ENCODE measurements around the gene FAM156B. TPM values are rescaled to one million over a fixed set of nuclear protein-coding genes. Genes with fewer than 3 reads are reported as not detected.
"Not testable (repeated sequence)": the region's sequence is repeated elsewhere in the genome, so short reads cannot be mapped to it uniquely, and the experiment has no call there.

The FAM156B gene, protein sequence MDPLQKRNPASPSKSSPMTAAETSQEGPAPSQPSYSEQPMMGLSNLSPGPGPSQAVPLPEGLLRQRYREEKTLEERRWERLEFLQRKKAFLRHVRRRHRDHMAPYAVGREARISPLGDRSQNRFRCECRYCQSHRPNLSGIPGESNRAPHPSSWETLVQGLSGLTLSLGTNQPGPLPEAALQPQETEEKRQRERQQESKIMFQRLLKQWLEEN
- total RNA-seq: 10 to 100 TPM; 12.1 to 12.6 TPM
- long read RNA-seq, transcript FAM156B-201 (3 exons, 2,537 nt): major isoform, 6 of 25 reads
- long read RNA-seq, partial matches to known transcripts: 1 of 25 reads
- long read RNA-seq, other reads (novel, unspliced or antisense): 8 of 25 reads

DNA sequence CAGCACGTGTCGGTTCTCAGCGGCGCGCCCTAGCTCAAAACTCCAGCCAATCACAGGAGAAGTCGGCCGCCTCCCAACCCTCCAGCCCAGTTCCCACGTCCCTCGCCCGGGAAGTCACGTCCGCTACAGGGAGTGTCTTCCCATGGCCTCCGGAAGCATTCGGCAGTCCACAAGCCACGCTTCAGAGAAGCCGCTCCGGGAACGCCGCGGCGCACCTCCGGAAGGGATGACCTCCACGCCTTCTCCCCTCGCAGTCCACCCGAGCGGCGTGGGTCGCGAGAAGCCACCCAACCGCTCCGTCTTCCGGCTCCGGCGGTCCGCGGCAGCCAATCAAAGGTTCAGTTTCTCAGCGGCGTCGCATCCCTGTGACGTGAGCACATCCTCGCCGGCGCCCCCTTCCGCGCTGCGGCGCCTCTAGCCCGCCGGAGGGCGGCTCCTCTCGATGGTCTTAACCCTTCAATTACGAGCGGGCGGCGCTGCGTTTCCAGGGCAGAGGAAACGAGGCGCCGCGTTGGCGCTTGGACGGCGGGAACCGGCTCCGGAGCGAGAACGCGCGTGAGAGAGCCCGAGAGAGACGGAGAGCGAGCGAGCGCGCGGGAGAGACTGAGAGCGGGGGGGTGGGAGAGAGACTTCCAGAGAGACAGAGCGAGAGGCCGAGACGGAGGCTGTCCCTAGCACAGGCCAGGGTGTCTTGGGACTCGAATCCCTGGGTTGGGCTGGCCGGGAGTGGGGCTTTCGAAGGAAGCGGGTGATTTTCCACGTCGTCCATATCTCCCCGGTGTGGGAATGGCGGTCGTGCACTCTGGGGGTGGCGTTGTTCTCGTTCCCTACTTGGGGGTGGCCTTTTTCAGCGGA is at the start of gene FAM156B:
Gene FAM156B, plus strand, starts transcription at position 476 of the 855 bp plus-strand sequence. CDS start 9,896 bp downstream, outside the sequence.
- intact Hi-C loops (cut with DNase I); DNase-seq: not testable (repeated sequence)
- peak; percentile 90 to 93 for ATAC-seq

DNA sequence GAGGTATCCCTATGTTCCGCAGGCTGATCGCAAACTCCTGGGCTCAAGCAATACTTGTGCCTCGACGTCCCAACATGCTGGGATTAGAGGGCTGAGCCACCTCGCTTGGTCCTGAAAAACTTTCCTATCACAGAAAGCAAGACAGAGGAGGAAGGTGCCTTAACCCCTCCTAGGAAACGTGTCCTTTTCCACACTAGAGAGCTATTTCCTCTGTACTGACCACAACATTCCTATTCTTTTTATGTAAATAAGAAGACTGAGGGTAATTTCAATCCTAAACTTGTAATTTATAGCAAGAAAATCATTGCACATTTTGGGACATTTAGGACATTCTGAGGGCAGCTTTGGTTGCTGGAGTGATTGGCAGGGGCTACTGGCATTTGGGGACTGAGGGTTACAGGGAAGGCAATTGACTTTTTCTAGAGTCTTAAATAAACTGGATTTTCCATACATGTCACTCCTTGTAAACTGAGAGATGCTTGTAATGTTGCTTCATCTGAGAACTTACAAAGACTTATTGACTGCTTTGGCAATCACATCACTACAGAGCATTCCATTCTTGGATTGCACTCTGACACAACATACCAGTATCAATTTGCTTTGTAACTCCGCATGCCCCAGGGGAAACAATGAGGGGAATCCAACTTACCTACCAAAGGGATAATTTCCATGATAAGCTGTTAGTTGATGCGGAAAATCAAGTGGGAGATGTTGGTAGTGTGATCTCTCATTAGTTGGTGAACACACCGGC is 44.8 kb upstream of the FAM156B start:
- intact Hi-C loops (cut with DNase I): no loop called here
- DNase-seq: no peak

DNA sequence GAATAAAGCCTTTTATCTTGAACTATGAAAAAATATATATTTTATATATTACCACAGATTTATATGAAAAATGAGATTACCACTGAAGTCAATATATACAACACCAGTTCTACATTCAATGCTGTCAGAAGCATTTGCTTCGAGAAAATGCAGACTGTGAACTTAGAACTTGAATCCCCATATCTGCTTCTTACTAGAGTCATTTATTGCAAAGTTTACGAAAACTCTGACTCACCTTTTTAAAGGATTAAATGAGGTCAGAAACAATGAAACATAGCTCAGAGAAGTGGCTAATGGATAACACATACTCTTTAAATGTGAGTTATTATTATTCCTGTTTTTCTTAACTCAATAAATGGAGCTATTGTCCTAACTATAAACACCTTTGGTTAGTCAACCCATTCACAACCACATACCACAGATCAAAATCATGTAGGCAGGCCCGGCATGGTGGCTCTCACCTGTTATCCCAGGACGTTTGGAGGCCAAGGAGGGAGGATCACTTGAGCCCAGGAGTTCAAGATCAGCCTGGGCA is 40.1 kb upstream of the FAM156B start:
- ATAC-seq; DNase-seq; intact Hi-C loops (cut with DNase I): not testable (repeated sequence)

More for the DNA sequence above, 44.8 kb upstream of the FAM156B start:
- ATAC-seq: no peak

DNA sequence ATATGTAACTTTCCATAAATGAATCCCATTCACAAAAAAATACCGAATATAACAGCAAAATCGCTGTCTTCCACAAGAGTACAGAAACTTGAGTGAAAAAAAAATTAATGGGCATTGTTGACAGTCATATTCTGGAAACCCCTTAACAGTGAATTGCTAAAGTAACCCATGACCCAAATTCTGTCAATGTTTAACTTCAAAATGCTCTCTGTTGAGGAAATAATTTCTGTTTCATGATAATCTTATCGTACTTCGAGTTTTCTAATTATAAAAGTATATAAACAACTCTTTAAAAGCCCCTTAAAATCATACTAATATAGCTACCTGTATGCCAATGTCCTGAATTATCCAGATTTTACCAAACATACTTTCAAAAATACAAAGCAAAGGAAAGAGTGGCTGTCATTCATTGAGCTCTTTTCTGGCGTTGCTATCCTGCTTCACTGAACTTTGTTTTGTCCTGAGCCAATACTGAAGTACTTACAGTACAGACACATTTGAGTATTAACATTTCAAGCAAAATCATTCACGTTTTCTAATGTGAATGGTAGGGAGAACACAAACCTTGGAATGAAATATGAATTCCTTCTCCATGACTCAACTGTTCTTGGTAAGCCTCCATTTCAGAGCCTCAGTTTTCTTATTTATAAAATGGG is 31.7 kb upstream of the FAM156B start:
- intact Hi-C loops (cut with DNase I): no loop called here

DNA sequence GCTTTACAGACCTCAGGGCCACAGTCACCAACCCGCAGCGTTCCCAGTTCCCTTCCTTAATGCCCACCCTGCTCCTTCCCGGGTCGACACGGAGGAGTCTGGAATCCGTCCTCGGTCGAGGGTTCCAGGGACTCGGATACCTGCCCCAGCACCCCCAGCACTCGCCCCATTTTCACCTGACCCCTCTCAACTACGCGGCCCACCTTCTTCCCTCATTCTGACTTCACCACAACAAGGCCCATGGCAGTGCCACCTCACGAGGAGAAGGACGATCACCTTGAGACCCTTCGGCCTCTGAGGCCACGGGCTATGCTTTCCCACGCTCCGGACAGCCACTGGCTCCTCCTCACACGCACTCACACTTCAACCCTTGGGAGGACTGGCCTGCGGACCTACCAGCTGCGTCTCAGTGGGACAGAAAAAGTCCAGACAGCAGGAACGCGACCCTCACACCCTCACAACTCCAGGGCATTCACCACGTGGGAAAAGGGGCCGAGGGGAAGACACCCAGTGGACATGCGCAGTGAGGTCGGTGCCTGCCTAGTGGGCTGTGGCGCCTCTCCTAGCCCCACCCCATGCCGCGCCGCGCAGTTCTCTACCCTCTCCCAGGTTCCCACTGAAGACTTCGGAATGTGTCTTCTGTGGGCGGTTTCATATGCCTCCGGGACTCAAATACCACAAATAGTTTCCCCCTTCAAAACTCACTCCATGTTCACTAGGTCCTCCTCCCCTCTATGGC is 29.4 kb upstream of the FAM156B start, which contains the start of gene XAGE3:
Gene XAGE3, minus strand, starts transcription at position 474 of the 739 bp plus-strand sequence. CDS start 950 bp downstream, outside the sequence.
- DNase-seq: no peak
- ATAC-seq: no peak
- intact Hi-C loops (cut with DNase I): no loop called here

More for the DNA sequence above, 31.7 kb upstream of the FAM156B start:
- no peak for ATAC-seq
- no peak for DNase-seq

DNA sequence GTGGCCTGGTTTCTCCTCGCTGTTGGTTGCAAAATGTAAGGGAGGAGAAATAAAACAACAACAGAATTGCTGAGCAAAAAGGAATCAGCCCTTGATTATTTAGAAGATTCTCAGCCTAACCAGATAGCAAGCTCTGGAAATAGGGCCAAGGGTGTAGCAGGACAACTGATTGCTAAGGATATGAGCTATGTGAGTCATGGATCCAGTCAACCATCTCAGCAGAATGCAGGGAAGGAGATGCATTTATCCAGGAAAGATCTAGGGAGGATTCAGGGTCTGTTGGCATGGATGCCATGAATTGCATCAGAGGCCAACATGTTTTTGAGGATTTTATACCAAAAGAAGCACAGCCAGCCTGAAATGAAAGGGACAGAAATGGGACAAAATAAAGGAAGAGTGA is 27.1 kb upstream of the FAM156B start:
- DNase-seq (no peak), ATAC-seq (no peak)
- intact Hi-C loops (cut with DNase I): no loop called here

DNA sequence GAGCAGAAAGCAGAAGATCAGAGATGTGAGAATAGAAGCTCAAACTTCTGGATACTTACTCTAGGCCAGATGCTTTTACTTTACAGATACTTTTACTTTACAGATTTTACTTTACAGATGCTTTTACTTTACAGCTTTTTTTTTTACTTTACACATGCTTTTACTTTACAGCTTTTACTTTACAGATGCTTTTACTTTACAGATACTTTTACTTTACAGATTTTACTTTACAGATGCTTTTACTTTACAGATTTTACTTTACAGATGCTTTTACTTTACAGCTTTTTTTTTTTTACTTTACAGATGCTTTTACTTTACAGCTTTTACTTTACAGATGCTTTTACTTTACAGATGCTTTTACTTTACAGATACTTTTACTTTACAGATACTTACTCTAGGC is 23.3 kb upstream of the FAM156B start:
- intact Hi-C loops (cut with DNase I); ATAC-seq; DNase-seq: not testable (repeated sequence)

DNA sequence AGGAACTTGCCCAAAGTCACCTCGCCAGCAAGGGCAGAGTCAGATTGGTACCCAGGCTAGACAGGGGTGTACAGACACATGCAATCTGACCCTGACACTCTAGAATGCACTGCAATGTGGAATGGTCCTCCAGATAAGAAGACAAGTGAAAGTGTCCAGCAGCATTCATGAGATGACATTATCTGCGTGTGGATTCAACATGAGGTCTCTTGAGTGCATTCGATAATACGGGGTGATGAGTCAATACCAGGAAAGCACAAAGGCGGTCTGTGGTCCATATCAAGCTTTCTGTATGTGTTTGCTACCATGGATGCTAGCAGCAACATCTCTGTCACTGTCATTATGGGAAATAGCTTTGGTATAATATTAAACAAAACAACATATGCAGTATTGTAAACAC is 22.5 kb upstream of the FAM156B start:
- ATAC-seq (no peak), DNase-seq (no peak)
- intact Hi-C loops (cut with DNase I): no loop called here

DNA sequence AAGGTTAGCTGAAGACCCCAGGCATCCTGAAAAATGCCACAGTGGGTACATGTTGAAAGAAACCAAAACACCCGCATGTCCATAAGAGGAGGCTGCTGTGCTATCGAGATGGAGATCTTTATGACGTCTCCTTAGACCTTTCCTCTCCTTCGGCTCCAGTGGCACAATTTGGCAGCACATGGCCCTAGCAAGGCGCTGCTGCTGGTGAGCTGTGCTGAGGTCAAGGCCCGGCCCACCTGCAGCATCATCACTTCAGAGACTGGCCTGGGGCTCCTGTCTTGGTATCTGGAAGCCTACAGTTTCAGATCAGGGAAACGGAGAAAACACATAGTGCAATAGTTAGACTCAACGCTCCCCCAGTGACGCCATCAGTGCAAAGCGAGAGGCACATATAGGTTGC is 21.7 kb upstream of the FAM156B start:
- DNase-seq; intact Hi-C loops (cut with DNase I): not testable (repeated sequence)

DNA sequence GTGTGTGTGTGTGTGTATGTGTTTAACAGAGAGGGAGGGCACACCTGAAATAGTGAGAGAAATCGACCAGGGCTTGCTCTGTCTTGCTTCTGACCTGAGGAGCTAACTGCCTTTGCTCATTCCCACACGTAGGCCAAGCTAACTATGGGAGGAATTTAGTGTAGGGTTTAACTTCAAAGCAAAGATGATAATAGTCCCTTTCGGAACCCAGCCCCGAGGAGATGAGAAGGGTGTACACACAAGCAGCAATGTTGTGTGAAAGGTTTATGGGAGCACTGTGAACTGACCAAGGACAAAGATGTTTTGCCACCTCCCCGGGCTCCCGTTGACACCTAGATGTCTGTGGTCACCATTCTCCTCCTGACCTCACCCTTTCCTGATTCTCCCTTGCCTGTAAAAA is 20.7 kb upstream of the FAM156B start:
- intact Hi-C loops (cut with DNase I); DNase-seq; ATAC-seq: not testable (repeated sequence)

More for the DNA sequence above, 21.7 kb upstream of the FAM156B start:
- ATAC-seq: not testable (repeated sequence)

DNA sequence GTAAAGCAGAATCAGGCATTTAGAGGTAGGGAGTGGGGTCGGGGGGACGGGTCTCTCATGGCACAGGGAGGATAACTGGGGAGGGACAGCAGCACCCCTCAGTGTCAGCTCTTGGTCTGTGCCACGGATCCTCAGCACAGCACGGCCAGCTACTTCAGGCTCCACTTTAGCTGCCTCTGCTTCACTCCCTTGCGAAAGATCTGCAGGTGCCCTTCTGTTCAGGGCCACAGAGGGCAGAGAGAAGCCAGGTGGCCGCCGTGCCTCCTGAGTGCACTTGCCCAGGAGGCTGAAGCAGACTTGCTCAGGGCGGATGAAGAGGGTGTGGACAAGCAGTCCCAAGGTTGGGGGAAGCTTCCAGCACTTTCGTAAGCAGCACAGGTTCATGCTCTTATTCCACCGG is 9.7 kb upstream of the FAM156B start:
- DNase-seq; intact Hi-C loops (cut with DNase I); ATAC-seq: not testable (repeated sequence)

DNA sequence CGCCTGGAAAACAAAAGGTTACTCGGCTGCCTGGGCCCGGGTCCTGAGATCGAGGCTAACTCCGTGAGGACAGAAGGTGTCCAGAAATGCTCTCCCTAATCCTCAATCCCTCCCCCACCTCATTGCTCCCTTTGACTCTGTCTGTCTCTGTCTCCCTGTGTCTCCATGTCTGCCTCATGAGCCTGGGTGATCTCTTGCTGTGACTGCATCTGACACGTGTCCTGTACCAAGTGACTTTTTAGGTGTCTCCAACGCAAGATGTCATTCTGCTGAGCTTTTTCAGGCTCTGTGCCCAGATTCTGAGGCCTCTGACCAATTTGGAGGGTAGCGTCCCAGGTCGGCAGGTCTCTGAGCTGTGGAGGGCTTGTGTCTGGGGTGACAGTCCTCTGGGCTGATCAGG is 9.0 kb upstream of the FAM156B start:
- DNase-seq; intact Hi-C loops (cut with DNase I): not testable (repeated sequence)
- ATAC-seq: peak in 1 of 2 donors; percentile 65

DNA sequence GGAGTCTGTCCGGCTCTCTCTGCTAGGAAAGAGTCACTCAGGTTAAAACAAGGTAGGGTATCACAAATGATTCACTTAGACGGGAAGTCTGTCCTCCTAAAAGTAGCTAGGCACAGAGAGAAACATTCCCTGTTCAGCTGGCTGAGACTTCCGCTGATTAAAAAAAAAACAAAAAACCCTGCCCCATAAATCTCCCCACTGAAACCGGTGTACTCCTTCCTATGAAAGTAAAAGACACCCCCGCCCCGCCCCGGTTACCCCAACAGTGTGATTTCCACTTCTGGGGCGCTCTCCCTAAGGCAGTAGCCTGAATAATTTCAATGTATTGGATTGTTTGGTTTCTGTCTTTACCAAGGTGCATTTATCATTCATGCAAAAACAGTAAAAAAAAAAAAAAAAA is 692 bp upstream of the FAM156B start:
- ATAC-seq; intact Hi-C loops (cut with DNase I): not testable (repeated sequence)

DNA sequence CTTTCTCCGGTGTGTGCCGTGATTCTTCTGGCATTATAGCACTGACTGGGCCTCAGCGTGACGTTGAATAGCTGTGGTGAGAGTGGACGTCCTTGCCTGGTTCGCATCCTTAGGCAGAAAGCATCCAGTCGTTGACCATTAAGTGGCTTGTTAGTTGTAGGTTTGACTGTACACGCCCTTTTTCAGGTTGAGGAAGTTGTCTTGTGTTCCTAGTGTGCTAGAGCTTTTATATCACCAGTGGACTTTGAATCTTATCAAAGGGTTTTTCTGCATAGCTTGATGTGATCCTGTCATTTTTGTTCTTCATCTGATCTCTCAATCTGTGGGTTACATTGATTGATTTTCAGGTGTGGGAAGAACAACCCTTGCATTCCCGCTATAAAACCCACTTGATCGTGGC is 8.4 kb downstream of the FAM156B start:
- DNase-seq; intact Hi-C loops (cut with DNase I); ATAC-seq: not testable (repeated sequence)

More for the DNA sequence above, 692 bp upstream of the FAM156B start:
- not testable (repeated sequence) for DNase-seq

DNA sequence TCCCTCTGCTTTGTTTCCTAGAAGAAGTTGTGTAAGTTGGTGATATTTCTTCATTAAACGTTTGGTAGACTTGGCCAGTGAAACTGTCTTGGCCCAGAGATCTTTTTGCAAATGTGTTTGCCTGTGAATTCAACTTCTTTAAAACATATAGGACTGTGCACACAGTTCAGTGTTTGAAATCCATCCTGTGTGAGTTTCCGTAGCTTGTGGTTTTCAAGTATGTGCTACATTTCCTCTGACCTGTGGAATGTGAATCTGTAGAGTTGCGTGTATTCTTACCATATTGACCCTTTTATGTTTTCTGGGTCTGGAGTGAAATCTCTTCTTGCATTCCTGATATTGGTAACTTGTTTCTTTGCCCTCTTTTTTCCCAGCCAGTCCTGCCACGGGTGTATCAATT is 8.9 kb downstream of the FAM156B start:
- DNase-seq; ATAC-seq; intact Hi-C loops (cut with DNase I): not testable (repeated sequence)

DNA sequence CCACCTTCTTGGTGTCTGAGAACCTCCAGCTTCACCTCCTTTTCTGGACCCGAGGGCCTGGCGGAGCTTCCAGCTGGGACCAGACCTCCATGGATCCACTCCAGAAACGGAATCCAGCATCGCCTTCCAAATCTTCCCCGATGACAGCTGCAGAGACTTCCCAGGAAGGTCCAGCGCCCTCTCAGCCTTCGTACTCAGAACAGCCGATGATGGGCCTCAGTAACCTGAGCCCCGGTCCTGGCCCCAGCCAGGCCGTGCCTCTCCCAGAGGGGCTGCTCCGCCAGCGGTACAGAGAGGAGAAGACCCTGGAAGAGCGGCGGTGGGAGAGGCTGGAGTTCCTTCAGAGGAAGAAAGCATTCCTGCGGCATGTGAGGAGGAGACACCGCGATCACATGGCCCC is 10.0 kb downstream of the FAM156B start:
- intact Hi-C loops (cut with DNase I); DNase-seq; ATAC-seq: not testable (repeated sequence)

DNA sequence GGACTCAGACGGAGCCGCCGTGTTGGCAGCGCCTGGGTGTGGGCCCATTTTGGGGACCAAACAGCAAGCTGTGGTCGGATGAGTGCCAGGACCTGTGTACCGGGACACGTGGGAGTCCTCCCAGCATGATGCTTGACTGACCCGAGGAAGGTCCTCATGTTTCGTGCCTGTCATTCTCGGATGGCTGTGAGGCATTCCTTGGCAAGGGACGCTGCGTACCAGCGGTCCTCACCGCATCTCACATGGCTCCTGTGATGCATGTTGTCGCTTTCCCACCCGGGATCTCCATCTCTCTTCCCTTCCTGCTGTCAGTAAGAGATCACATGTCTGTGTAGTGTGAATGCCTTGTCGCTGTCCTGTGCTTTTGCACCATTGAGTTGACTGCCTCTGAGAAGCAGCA is 10.8 kb downstream of the FAM156B start:
- DNase-seq; ATAC-seq; intact Hi-C loops (cut with DNase I): not testable (repeated sequence)
